Neural progenitor cell (in vitro differentiated cells): Measurements from ENCODE around the gene INPP5E.

Experiments used
- EZH2 ChIP-seq: fragments of 200-600 bp; sonication (generic); IDR thresholded peaks from 2 replicates; pipeline ENCODE4 v1.6.1; 2017; ENCODE audit warnings: antibody characterized with exemption, mild to moderate bottlenecking, moderate library complexity
- EZH2phosphoT487 ChIP-seq: fragments of 200-600 bp; sonication (generic); IDR thresholded peaks from 2 replicates; pipeline ENCODE4 v1.6.1; 2017; ENCODE audit warnings: antibody characterized with exemption
- TF ChIP-seq, protein P1 (sequence below): fragments of 200-600 bp; sonication (generic); IDR thresholded peaks from 2 replicates; pipeline ENCODE4 v1.5.1; 2017; ENCODE audit warnings: antibody characterized with exemption, mild to moderate bottlenecking

DNA sequence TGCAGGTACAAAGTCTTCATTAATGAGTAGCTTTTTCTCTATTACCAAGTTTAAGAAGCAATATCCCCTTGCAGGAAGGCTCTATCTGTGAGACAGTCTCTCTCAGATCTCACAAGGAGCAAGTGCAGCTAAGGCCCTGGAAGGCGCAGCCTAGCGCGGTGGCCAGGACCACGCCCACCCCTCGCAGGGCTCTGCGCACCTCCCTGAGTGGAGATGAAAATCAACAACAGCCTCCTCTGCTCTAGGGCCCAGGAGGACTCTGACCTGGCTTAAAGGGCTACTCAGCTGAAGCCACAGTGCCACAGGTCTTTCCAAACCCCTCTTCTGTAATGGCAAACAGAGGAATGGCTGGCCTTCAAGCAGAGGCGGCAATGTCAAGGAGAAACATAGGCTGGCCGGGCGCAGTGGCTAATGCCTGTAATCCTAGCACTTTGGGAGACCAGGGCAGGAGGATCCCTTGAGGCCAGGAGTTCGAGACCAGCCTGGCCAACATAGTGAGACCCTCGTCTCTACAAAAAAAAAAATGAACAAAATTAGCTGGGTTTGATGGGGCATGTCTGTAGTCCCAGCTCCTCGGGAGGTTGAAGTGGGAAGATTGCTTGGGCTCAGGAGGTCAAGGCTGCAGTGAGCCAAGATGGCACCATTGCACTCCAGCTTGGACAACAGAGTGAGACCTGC is 31.3 kb upstream of the INPP5E start:
- TF ChIP-seq, protein P1, sequence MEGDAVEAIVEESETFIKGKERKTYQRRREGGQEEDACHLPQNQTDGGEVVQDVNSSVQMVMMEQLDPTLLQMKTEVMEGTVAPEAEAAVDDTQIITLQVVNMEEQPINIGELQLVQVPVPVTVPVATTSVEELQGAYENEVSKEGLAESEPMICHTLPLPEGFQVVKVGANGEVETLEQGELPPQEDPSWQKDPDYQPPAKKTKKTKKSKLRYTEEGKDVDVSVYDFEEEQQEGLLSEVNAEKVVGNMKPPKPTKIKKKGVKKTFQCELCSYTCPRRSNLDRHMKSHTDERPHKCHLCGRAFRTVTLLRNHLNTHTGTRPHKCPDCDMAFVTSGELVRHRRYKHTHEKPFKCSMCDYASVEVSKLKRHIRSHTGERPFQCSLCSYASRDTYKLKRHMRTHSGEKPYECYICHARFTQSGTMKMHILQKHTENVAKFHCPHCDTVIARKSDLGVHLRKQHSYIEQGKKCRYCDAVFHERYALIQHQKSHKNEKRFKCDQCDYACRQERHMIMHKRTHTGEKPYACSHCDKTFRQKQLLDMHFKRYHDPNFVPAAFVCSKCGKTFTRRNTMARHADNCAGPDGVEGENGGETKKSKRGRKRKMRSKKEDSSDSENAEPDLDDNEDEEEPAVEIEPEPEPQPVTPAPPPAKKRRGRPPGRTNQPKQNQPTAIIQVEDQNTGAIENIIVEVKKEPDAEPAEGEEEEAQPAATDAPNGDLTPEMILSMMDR, result no peak
- TF ChIP-seq EZH2phosphoT487 (no peak), EZH2 (no peak)
